Endothelial cell of umbilical vein (primary cell): ENCODE data around the gene SPRED1.

ENCODE experiments used
- CTCF ChIP-seq, 2 donors: IDR thresholded peaks; 1 replicate in 1 of 2; 2 replicates in 1 of 2; pipeline ENCODE4 v1.5.1; 2011; ENCODE audit warnings: low read length in 2 of 2, mild to moderate bottlenecking in 2 of 2, moderate library complexity in 2 of 2, control low read depth in 1 of 2, inconsistent platforms in 1 of 2, low read depth in 1 of 2; ENCODE audit not compliant: insufficient read depth in 1 of 2; ENCODE audit errors: extremely low read depth in 1 of 2
- JUN ChIP-seq: IDR thresholded peaks from 2 replicates; pipeline ENCODE4 v1.6.1; 2011; ENCODE audit warnings: borderline replicate concordance, low read depth; ENCODE audit not compliant: insufficient read length, insufficient read depth
- MAX ChIP-seq: IDR thresholded peaks from 2 replicates; pipeline ENCODE4 v1.6.1; 2011; ENCODE audit not compliant: insufficient read depth, insufficient read length
- POLR2A ChIP-seq: IDR thresholded peaks from 2 replicates; pipeline ENCODE4 v1.6.1; 2012; ENCODE audit warnings: low read depth, mild to moderate bottlenecking, control low read depth, low read length

GRCh38 chr15:38224486-38224885, 28.1 kb upstream of the SPRED1 start:
- TF ChIP-seq CTCF (IDR thresholded peaks at IDR 0.05; ENCODE audit: extremely low read depth in 1 of 2, insufficient read depth in 1 of 2, low read depth in 1 of 2, low read length in 2 of 2) (no peak), POLR2A (no peak), MAX (no peak), JUN (no peak)
